HG03103 (cell line): Measurements from ENCODE around the gene RIC3.
"Not testable (repeated sequence)": the region's sequence is repeated elsewhere in the genome, so short reads cannot be mapped to it uniquely, and the experiment has no call there.

Experiments used
- ATAC-seq: cut with Tn5 transposase; IDR thresholded peaks from one replicate; pipeline ENCODE4 v1.9.1; 2021; ENCODE audit warnings: low read depth; ENCODE audit not compliant: unreplicated experiment

RIC3 gene

DNA sequence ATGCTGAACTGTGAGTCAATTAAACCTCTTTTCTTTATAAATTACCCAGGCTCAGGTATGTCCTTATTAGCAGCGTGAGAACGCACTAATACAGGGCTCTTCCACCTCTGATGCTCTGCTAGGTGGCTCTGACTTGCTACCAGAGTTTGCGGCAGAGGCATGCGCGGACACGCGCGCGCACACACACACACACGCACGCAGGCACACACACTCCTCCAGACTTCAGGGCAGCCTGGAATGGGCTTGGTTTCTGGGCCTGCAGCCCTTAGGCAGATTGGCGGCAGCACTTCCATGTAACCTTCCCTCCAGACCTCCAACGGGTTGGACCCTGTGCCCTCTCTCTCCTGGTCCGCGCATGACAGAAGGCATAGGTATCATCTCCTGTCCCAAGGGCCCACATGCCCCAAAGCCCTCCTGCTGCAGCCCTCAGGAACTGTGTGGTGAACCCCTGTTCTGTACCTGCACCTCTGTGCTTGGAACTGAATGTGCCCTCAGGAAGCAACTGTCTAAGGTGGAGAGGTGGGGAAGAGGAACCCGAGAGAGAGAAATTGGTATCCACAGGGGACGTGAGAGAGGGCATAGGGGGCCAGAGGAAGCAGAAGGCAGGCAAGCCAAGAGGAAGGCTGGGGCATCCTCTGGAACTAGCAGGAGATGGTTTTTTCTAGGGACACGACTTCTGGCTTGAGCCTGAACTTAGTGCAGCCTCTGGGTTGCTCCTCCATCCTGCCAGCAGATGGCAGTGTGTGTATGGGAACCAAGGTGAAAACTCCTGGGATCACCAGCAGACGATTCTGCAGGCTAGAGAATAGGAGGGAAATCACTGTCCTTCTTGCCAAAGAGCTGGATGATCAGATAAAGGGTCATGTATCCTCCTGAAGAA, 23.4 kb upstream of the RIC3 start:
- ATAC-seq, result no peak

DNA sequence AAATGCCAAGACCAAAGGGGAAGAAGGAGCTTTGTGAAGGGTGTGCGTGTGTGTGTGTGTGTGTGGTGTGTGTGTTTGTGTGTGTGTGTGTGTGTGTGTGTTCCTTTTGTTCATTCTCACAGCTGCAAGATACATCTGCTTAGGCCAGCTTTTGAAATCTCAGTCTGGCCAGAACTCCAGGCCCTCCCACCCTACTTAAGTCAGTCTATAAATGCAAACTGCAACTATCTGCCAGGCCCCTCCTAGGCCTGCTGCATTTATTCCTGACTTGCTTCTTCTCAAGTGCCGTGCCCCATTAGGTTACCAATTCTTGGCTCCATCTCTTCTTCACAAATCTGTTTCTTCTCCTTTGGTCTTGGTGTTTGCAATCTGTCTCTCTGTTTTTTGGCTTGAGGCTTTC, 21.6 kb upstream of the RIC3 start:
- no peak for ATAC-seq

DNA sequence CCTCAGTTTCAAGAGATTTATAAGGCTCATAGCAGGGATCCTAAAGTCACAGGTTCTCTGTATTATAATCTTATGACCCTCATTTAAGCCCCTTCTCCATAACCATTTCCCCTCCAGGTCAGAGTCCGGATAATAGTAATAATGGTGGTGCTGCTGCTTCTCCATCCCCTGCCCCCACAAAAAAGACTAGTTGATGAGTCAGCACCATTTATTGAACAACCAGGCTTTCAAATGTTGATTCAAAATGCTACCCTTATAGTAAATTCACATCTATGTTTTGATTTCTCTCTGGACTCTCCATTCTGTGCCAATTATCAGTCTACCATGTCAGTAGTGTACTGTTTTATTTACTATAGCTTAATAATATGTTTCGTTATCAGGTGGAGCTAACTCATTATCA, 17.6 kb upstream of the RIC3 start:
- ATAC-seq, result no peak

DNA sequence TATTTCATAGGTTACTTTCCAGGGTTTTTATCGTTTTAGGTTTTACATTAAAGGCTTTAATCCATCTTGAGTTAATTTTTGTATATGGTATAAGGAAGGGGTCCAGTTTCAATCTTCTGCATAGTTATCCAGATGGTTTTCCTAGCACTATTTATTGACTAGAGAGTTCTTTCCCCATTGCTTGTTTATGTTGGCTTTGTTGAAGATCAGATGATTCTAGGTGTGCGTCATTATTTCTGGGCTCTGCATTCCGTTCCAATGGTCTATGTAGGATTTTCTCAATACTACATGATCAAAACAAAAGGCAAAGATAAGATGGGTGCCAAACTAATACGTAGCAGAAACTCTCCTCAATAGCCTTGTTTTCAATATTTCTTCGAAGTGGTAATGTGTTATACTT, 14.3 kb upstream of the RIC3 start:
- ATAC-seq, result no peak

DNA sequence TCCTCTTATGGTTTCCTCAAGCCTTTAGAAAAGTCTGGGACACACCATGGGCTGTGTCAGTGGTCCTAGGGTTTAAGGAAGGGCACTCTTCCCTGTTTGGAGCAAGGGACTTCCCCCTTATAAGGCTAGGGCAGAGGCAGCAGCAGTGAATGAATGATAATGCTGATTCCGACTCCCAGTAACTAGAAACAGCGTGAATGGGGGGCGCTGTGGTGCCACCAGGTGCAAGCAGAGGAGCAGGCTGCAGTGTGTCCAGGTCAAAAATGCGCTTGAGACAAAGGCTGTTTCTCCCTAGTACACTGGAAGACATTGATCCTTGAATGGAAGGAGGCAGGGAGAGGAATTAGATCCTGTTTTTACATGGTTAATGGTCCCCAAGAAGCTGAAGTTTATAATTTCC, 11.6 kb upstream of the RIC3 start:
- ATAC-seq, result no peak

- ATAC-seq, result no peak
Measured at GRCh38 chr11:8178297-8178696, 9.5 kb upstream of the RIC3 start.

DNA sequence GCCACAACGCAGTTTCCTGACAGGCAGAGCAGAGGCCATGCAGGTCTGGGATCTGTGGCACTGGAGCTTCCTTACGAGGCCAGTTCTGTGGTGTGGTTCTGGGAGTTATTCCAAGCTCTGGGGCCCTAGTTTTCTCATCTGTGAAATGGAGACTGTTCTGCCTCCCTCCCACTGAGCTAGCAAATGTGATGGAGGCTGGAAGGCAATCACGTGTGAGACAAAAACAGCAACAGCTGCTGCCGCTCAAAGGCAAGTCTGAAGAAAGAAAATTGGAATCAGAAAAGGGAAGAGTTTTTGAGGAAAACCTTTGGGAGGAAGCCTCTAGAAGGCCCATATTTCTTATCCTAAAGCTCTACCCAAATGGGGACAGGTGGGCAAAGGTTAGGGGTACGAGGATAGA, 8.3 kb upstream of the RIC3 start:
- no peak for ATAC-seq

GRCh38 chr11:8167796-8168195, 1.0 kb downstream of the RIC3 start:
- no peak for ATAC-seq

GRCh38 chr11:8164746-8165145, 4.1 kb downstream of the RIC3 start:
- no peak for ATAC-seq

GRCh38 chr11:8161627-8162304, 7.1 kb downstream of the RIC3 start:
- ATAC-seq, result not testable (repeated sequence)

- ATAC-seq, result no peak
Measured at GRCh38 chr11:8156877-8157276, 11.9 kb downstream of the RIC3 start.

- no peak for ATAC-seq
Measured at GRCh38 chr11:8149726-8150125, 19.1 kb downstream of the RIC3 start.

DNA sequence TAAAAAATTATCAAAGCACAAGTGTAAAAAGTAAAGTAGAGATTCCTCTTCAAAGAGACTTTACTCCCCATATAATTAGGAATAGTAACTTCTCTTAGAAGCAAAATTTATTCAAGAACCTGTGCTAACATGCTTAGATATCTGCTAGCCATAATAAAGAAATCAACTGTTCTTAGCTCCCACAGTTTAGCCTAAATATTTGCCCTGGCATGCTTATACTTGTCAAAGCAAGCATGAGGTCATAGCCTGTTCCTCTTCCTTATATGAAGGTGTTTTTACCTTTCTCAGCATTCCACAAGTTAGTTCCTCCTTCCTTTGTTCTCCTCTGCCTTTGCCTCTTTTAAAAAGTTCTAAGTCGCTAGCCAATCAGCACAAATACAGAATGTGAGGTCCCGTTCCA, 30.3 kb downstream of the RIC3 start:
- ATAC-seq, result no peak

DNA sequence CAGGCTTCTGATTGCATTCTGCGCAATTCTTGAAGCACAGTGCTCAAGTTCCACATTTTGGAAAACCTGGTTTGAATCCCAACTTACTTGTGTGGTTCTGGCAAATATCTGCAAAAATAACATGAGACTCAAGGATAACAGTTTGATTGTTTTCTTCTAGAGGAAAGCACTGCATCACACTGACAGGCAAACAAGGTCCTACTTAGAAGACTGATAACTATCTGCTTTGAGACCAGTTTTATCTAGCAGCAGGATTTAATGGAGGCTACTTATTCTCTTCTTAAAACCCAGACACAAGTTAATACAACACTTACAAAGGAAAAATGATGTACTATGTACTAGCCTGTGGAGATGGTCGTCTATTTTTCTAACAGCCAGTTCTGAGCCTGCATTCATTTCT, 41.4 kb downstream of the RIC3 start:
- ATAC-seq, result no peak

GRCh38 chr11:8126649-8127289, 42.1 kb downstream of the RIC3 start:
- no peak for ATAC-seq

- ATAC-seq, result no peak
Measured at GRCh38 chr11:8122173-8122764, 46.6 kb downstream of the RIC3 start.

GRCh38 chr11:8111636-8112035, 57.2 kb downstream of the RIC3 start:
- ATAC-seq, result no peak

GRCh38 chr11:8110396-8110795, 58.4 kb downstream of the RIC3 start:
- no peak for ATAC-seq

DNA sequence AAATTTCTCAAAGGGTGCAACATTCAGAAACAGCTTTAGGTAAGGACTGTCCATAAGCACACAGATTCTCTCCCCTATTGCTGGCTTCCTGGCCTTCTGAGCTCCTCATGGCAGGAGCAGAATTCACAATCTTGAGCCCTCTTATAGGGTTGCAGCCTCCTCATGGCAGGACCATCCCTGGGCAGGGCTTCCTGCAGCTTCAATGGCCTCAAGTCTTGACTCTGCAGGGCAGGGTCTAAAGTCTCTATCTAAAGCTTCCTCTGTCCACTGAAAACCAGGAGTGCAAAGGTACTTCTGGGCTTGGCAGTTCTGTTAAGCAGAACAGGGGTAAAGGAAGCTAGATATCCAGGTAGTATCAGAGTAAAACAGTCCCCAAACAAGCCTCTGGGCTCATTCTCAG, 59.1 kb downstream of the RIC3 start:
- ATAC-seq, result no peak

GRCh38 chr11:8108421-8108820, 60.4 kb downstream of the RIC3 start:
- no peak for ATAC-seq

DNA sequence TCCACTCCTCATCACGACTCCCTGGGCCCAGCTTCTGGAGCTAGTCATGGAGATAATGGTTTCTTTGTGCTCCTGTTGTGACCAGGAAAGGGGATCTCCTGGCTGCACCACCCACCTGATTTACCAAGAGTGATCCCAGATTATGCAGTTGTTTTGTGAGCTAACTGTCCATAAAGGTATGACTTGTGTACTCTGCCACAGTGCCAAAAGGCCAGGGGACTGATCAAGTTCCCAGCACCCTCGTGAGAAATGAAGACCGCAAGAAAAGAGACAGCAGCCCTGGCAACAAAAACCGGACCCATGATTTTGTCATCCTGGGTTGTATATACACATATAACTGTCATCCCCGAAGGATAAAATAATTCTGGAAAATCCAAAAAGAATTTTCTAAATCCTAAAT, 61.2 kb downstream of the RIC3 start:
- ATAC-seq, result no peak
